Parathyroid adenoma (tissue), 2 donors: ENCODE measurements around the gene COQ8B.

Source experiments
- H2AFZ ChIP-seq: fragments of 300-600 bp; sonication (generic); one replicate; pipeline ENCODE4 v1.7.0; 2017; ENCODE audit warnings: antibody characterized with exemption, mild to moderate bottlenecking
- H3K27ac ChIP-seq: fragments of 300-600 bp; sonication (generic); one replicate; pipeline ENCODE4 v1.7.0; 2017
- H3K27me3 ChIP-seq: fragments of 300-600 bp; sonication (generic); one replicate; pipeline ENCODE4 v1.7.0; 2017; ENCODE audit warnings: low read length; ENCODE audit not compliant: control insufficient read depth, insufficient read depth
- H3K36me3 ChIP-seq: fragments of 300-600 bp; sonication (generic); one replicate; pipeline ENCODE4 v1.7.0; 2017; ENCODE audit warnings: low read length; ENCODE audit not compliant: control insufficient read depth, insufficient read depth
- H3K4me1 ChIP-seq: fragments of 300-600 bp; sonication (generic); one replicate; pipeline ENCODE4 v1.7.0; 2017; ENCODE audit warnings: control low read depth
- H3K4me2 ChIP-seq: fragments of 300-600 bp; sonication (generic); one replicate; pipeline ENCODE4 v1.7.0; 2017; ENCODE audit warnings: low read length
- H3K4me3 ChIP-seq: fragments of 300-600 bp; sonication (generic); one replicate; pipeline ENCODE4 v1.7.0; 2017; ENCODE audit warnings: low read depth, low read length
- H3K79me2 ChIP-seq: fragments of 300-600 bp; sonication (generic); one replicate; pipeline ENCODE4 v1.7.0; 2017; ENCODE audit warnings: control low read depth
- H3K9ac ChIP-seq: fragments of 300-600 bp; sonication (generic); one replicate; pipeline ENCODE4 v1.7.0; 2017; ENCODE audit warnings: mild to moderate bottlenecking
- H3K9me3 ChIP-seq: fragments of 300-600 bp; sonication (generic); one replicate; pipeline ENCODE4 v1.7.0; 2017; ENCODE audit warnings: low read length; ENCODE audit not compliant: control insufficient read depth
- CTCF ChIP-seq: fragments of 300-600 bp; sonication (generic); IDR thresholded peaks from one replicate; pipeline ENCODE4 v1.7.0; 2017; ENCODE audit warnings: antibody characterized with exemption, mild to moderate bottlenecking
- donor health status: primary hyperparathyroidism.

The COQ8B gene

GRCh38 chr19:40718774-40719391 lies 2.2 kb upstream of the COQ8B start:
- Histone ChIP-seq H3K27ac (peak overlapping the region; percentile 87), H3K27me3 (no peaks in the 10 kb centered on the region), H3K9me3 (no peaks in the 10 kb centered on the region), H3K4me3 (peak overlapping the region; percentile 92), H3K4me2 (peak overlapping the region; percentile 98), H3K4me1 (peaks cover 23% of the 10 kb centered on the region), H3K36me3 (no peaks in the 10 kb centered on the region), H3K79me2 (peaks cover 47% of the 10 kb centered on the region), H2AFZ (peak overlapping the region; percentile 57), H3K9ac (no peak overlapping the region)
- no peak for TF ChIP-seq CTCF

GRCh38 chr19:40717880-40718773 lies 1.4 kb upstream of the COQ8B start:
- Histone ChIP-seq H3K27me3 (no peaks in the 10 kb centered on the region), H3K9me3 (no peaks in the 10 kb centered on the region), H3K4me2 (peak overlapping the region; percentile 98), H3K9ac (no peak overlapping the region), H3K36me3 (no peaks in the 10 kb centered on the region), H3K79me2 (peaks cover 46% of the 10 kb centered on the region), H3K27ac (peak overlapping the region; percentile 87), H2AFZ (peak overlapping the region; percentile 57), H3K4me1 (peaks cover 23% of the 10 kb centered on the region), H3K4me3 (peak overlapping the region; percentile 92)
- no peak for TF ChIP-seq CTCF

GRCh38 chr19:40717325-40717879 lies 716 bp upstream of the COQ8B start:
- H3K9ac ChIP-seq = peak overlapping the region; percentile 81
- peak overlapping the region; percentile 98 for H3K4me2 ChIP-seq
- H3K4me3 ChIP-seq = peak overlapping the region; percentile 92
- peaks cover 43% of the 10 kb centered on the region for H3K79me2 ChIP-seq
- H2AFZ ChIP-seq = peak overlapping the region; percentile 90
- no peaks in the 10 kb centered on the region for H3K36me3 ChIP-seq
- H3K4me1 ChIP-seq = peaks cover 23% of the 10 kb centered on the region
- H3K9me3 ChIP-seq = no peaks in the 10 kb centered on the region
- no peaks in the 10 kb centered on the region for H3K27me3 ChIP-seq
- H3K27ac ChIP-seq = peak overlapping the region; percentile 87
- TF ChIP-seq CTCF = no peak

GRCh38 chr19:40716031-40716481 lies 630 bp downstream of the COQ8B start:
- no peak for TF ChIP-seq CTCF
- peak overlapping the region; percentile 98 for H3K4me2 ChIP-seq

More at GRCh38 chr19:40716031-40716481, 630 bp downstream of the COQ8B start:
- H3K27ac ChIP-seq = peak overlapping the region; percentile 87
- peak overlapping the region; percentile 92 for H3K4me3 ChIP-seq
- H3K9me3 ChIP-seq = no peaks in the 10 kb centered on the region
- H3K9ac ChIP-seq = peak overlapping the region; percentile 22
- peaks cover 23% of the 10 kb centered on the region for H3K4me1 ChIP-seq
- H3K36me3 ChIP-seq = no peaks in the 10 kb centered on the region
- peak overlapping the region; percentile 90 for H2AFZ ChIP-seq
- H3K27me3 ChIP-seq = no peaks in the 10 kb centered on the region
- H3K79me2 ChIP-seq = peaks cover 34% of the 10 kb centered on the region
